GM12878 (cell line): Measurements from ENCODE around the gene USP17L5.
"Not testable (repeated sequence)": the region's sequence is repeated elsewhere in the genome, so short reads cannot be mapped to it uniquely, and the experiment has no call there.

Source experiments
- BHLHE40 ChIP-seq, 2 experiments: fragments of 450-650 bp in 1 of 2; IDR thresholded peaks; 2 replicates each; pipeline ENCODE4 v1.6.1; 2011 to 2017; ENCODE audit warnings: low read depth in 2 of 2, borderline replicate concordance in 1 of 2, improper control_type of control experiment in 1 of 2, low read length in 1 of 2, mild to moderate bottlenecking in 1 of 2
- CBFB ChIP-seq: IDR thresholded peaks from 2 replicates; pipeline ENCODE4 v1.6.1; 2016; ENCODE audit warnings: antibody characterized with exemption, low read depth
- CTCF ChIP-seq, 3 experiments: IDR thresholded peaks in 2 of 3; conservative IDR thresholded peaks in 1 of 3; 2 replicates each; pipeline ENCODE4 v1.5.1; 2011; ENCODE audit warnings: low read depth in 3 of 3, low read length in 3 of 3, mild to moderate bottlenecking in 3 of 3, control low read depth in 2 of 3, moderate library complexity in 2 of 3, inconsistent platforms in 1 of 3, mixed read lengths in 1 of 3; ENCODE audit not compliant: control insufficient read depth in 2 of 3, insufficient read depth in 1 of 3; ENCODE audit errors: extremely low read depth in 1 of 3
- EZH2 ChIP-seq: IDR thresholded peaks from 2 replicates; pipeline ENCODE4 v1.6.1; 2012; ENCODE audit warnings: low read depth, mild to moderate bottlenecking, control low read depth, inconsistent platforms, low read length, borderline replicate concordance; ENCODE audit not compliant: control insufficient read depth
- IKZF1 ChIP-seq: fragments of 450-650 bp; conservative IDR thresholded peaks from 2 replicates; pipeline ENCODE4 v1.6.1; 2017; ENCODE audit warnings: antibody characterized with exemption, mild to moderate bottlenecking
- JUND ChIP-seq: IDR thresholded peaks from 2 replicates; pipeline ENCODE4 v1.6.1; 2012; ENCODE audit warnings: low read depth, mild to moderate bottlenecking, low read length, improper control_type of control experiment, moderate library complexity
- POLR2A ChIP-seq: IDR thresholded peaks from 2 replicates; pipeline ENCODE4 v1.6.1; 2011; ENCODE audit warnings: low read depth, mild to moderate bottlenecking, low read length
- POLR2AphosphoS5 ChIP-seq: IDR thresholded peaks from 2 replicates; pipeline ENCODE4 v1.6.1; 2011; ENCODE audit warnings: mild to moderate bottlenecking, low read length, inconsistent platforms
- SP1 ChIP-seq: IDR thresholded peaks from one replicate; pipeline ENCODE4 v1.6.1; 2011; ENCODE audit warnings: low read depth, low read length

- TF ChIP-seq POLR2AphosphoS5; CBFB; SP1; POLR2A; BHLHE40 (IDR thresholded peaks at IDR 0.05; ENCODE audit: borderline replicate concordance in 1 of 2, low read depth in 2 of 2, low read length in 1 of 2); CTCF (IDR thresholded peaks at IDR 0.05 in 2 of 3, conservative IDR thresholded peaks at IDR 0.05 in 1 of 3; ENCODE audit: control insufficient read depth in 2 of 3, extremely low read depth in 1 of 3, insufficient read depth in 1 of 3, low read depth in 3 of 3, low read length in 3 of 3); EZH2; JUND; IKZF1: not testable (repeated sequence)
Observed at GRCh38 chr4:9343848-9344247, 4.6 kb downstream of the USP17L5 start, which contains the start of gene USP17L27.
